Mesothelial cell of epicardium (in vitro differentiated cells): ENCODE results near the gene WHRN. TPM values are rescaled to one million over a fixed set of nuclear protein-coding genes. Genes with fewer than 3 reads are reported as not detected.
A peak's percentile ranks its signal among the peaks of the same experiment; 100 is the strongest.

Experiments used
- DNase-seq, 2 experiments: peaks; one replicate each; pipeline ENCODE4 v3.0.0; 2021; ENCODE audit warnings: low spot score in 2 of 2; ENCODE audit not compliant: unreplicated experiment in 2 of 2
- H3K27ac Mint-ChIP-seq: 2 replicates; pipeline ENCODE4 v1.8.0; 2021; ENCODE audit warnings: mixed read lengths
- H3K27me3 Mint-ChIP-seq: 2 replicates; pipeline ENCODE4 v1.8.0; 2021; ENCODE audit warnings: low read depth, mixed read lengths
- H3K36me3 Mint-ChIP-seq: 2 replicates; pipeline ENCODE4 v1.8.0; 2021; ENCODE audit warnings: mixed read lengths
- H3K4me1 Mint-ChIP-seq: 2 replicates; pipeline ENCODE4 v1.8.0; 2021; ENCODE audit warnings: mixed read lengths
- H3K4me3 Mint-ChIP-seq: 2 replicates; pipeline ENCODE4 v1.8.0; 2021; ENCODE audit warnings: mild to moderate bottlenecking, moderate library complexity, mixed read lengths
- H3K9me3 Mint-ChIP-seq: 2 replicates; pipeline ENCODE4 v1.8.0; 2021; ENCODE audit warnings: mixed read lengths
- CTCF ChIP-seq: fragments of 200-600 bp; sonication (generic); IDR thresholded peaks from one replicate; pipeline ENCODE4 v1.5.0; 2021; ENCODE audit warnings: antibody characterized with exemption; ENCODE audit not compliant: unreplicated experiment
- total RNA-seq: library from RNA; stranded (reverse); gene quantifications from 3 replicates; pipeline ENCODE4 v1.2.1, GENCODE V29; 2021

The WHRN gene
- total RNA-seq, 1 donor from 2014 or later, result 25.5 TPM

DNA sequence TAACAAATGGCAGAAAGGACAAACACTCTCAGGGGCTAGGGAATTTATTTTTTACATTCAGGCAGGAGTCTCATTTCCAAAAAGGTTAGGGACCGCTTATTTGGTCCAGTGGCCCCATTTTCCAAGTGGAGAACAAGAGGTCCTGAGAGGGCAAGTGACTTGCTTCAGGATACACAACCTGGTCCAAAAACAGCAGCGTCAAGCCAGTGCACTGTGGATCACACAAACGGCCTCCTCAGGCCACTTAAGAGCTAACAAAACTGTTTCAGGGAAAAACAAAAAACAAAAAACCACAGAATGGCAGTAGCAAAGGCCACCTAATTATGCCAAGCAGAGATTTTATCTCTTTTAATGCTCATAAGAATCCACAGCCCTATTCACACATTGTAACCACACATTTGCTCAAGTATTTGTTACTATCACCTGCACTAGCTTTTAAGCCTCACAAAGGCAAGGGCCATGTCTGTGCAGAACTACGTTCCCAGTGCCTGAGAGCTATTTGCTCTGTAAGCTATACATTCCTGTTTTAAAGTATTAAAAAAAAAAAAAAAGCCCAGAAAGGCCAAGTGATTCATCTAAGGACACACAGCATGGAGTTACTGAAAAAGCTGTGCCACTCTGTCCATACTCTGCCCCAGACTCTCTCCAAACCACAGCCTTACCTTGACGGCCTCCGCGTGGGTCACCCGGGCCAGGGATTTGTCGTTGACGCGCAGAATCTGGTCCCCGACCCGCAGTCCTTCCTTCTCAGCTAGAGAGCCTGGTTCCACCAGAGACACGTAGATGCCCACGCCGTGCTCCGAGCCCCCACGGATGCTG is 1.5 kb downstream of the WHRN start:
- no peaks in the 10 kb centered on the region for H3K9me3 Mint-ChIP-seq
- peaks cover 61% of the 10 kb centered on the region for H3K4me1 Mint-ChIP-seq
- H3K36me3 Mint-ChIP-seq, result no peaks in the 10 kb centered on the region
- TF ChIP-seq CTCF, result no peak
- H3K27me3 Mint-ChIP-seq, result peaks cover 22% of the 10 kb centered on the region
- H3K4me3 Mint-ChIP-seq, result peak overlapping the region; percentile 57
- DNase-seq, result no peak
- peak overlapping the region; percentile 96 for H3K27ac Mint-ChIP-seq

DNA sequence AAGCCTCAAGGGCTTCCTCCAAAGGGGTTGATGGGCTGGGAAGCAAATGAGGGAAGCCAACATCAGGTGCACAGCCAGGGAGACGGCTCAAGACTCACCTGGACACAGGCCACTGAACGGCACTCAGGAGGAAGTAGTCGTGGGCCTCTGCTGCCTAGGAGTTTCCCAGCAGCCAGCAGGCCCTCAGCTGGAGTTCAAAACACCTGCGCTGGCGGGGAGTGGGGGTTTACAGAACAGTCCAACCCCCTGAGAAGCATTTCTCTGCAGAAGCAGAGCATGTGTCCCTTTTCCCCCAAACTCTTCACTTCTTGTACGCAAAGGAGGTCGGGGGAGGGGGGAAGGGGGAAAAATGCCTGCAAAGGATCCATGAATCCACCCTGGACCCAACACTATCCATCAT is 2.3 kb downstream of the WHRN start:
- H3K27me3 Mint-ChIP-seq, result peaks cover 14% of the 10 kb centered on the region
- H3K36me3 Mint-ChIP-seq, result no peaks in the 10 kb centered on the region
- TF ChIP-seq CTCF, result no peak
- peak overlapping the region; percentile 96 for H3K27ac Mint-ChIP-seq
- H3K4me1 Mint-ChIP-seq, result peaks cover 58% of the 10 kb centered on the region
- peak overlapping the region; percentile 57 for H3K4me3 Mint-ChIP-seq
- no peak for DNase-seq
- no peaks in the 10 kb centered on the region for H3K9me3 Mint-ChIP-seq

DNA sequence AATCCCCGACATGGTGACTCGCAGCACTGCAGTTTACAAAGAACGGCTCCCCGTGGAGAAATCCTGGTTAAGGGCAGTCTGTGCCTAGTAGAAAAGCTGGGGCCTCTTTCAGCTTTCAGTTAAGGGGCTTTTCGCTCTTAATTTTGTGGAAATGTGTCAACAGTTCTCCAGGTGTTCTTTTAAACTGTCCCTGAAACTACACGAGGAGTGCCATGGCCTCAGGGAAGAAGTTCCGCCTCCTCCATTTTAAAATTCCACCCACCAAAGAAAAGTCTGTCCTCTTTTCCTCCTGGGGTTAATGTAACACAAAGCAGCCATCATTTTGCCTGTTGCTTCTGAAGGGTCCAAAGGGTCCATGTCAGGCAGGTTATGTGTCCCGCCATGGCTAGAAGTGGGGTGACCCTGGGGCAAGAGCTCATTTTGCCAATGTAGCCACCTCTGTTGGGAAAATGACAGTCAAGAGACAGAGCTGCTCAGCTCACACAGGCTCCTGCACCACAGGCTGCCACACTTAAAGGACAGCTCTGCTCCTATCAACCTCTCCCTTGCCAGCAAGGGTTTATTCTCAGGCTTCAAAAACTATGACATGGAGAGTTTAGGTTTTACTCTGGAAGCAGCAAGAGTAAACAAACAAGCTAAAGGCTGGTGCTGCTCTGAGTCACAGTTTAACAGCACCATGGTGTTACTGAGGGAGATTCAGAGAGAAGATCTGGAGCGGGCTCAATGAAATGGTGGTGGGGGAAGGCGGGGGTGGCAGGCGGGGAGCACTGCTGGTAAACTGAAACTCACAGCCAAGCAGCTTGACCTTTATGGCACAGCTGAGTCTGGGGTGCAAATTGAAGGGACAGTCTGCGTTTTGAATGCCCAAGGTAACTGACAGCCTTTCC is 3.2 kb downstream of the WHRN start:
- no peak for TF ChIP-seq CTCF
- H3K27ac Mint-ChIP-seq, result peak overlapping the region; percentile 96
- H3K4me1 Mint-ChIP-seq, result peaks cover 55% of the 10 kb centered on the region
- no peak for DNase-seq
- no peaks in the 10 kb centered on the region for H3K36me3 Mint-ChIP-seq
- peak overlapping the region; percentile 57 for H3K4me3 Mint-ChIP-seq
- H3K9me3 Mint-ChIP-seq, result no peaks in the 10 kb centered on the region
- H3K27me3 Mint-ChIP-seq, result peaks cover 5% of the 10 kb centered on the region

DNA sequence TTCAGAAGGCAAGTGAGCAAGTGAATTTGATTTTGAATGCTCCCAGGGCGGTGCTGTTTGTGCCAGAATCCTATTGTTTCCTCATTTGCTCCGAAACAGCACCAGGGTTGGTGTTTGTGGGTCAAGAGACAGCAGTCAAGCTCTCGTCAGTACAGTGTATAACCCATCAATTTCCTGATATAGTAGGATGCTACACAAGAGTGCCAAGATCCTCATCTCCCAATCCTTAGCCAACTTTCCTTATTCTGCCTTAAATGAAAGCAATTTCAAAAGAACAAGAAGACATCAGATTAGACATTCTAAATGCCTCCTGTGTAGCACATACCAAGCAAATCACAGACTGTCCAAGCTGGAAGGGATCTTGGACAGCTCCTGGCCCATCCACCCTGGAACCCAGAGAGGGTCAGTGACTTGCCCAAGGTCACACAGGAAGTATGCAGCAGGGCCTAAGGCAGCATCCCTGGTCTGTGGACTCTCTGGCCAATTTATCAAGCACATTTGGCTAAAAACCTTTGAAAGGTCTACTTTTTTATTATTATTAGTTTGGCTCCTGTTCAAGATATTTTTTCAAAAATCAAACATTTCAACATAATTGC is 4.5 kb downstream of the WHRN start:
- Mint-ChIP-seq H3K27ac (peak overlapping the region; percentile 15), H3K36me3 (no peaks in the 10 kb centered on the region), H3K9me3 (no peaks in the 10 kb centered on the region), H3K27me3 (no peaks in the 10 kb centered on the region), H3K4me1 (peaks cover 55% of the 10 kb centered on the region), H3K4me3 (no peak overlapping the region)
- no peak for DNase-seq
- TF ChIP-seq CTCF, result no peak

DNA sequence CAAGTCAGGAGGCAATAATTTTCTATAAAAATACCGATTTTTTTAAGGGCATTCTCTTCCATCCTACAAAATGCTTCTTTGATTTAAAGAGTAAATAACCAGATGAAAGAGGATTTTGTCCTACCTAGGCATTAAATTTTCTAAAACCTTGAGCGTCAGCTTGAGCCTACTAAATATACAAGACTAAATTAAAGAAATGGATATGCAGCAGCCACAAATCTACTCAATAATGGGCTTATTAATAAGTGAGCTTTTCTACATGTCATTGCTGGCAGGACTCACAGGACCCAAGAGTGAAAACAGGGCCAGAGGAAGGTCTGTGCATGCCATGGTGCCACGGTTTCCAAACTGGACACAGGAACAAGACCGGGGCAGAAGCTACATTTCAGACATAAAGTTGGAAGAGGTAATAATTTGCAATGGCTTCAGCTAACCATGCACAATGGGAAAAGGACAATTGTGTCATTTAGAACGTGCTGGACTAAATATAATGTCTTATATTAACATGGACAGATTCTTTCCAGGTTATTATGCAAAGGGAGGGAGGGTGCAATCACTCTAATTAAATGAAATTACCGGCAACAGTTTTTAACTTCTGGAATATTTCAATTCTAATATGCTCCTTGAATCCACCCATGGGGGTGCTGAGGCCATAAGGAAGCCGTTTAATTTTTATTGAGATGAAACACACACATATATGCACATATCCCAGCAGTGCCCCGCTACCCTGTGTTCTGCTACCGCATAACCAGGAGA is 5.2 kb downstream of the WHRN start:
- Mint-ChIP-seq H3K27me3 (no peaks in the 10 kb centered on the region), H3K4me1 (peaks cover 51% of the 10 kb centered on the region), H3K27ac (no peak overlapping the region), H3K9me3 (no peaks in the 10 kb centered on the region), H3K4me3 (no peak overlapping the region), H3K36me3 (no peaks in the 10 kb centered on the region)
- no peak for DNase-seq
- no peak for TF ChIP-seq CTCF
